Uterus (tissue), 2 donors: Measurements from ENCODE around the gene VAV1.

ENCODE experiments used
- CTCF ChIP-seq, 4 experiments: fragments of 200-600 bp in 2 of 4; fragments of 450-650 bp in 2 of 4; sonication (generic) in 2 of 4; IDR thresholded peaks; one replicate each; pipeline ENCODE4 v1.5.1; 2016 to 2019; ENCODE audit warnings: antibody characterized with exemption in 4 of 4, mild to moderate bottlenecking in 2 of 4, moderate library complexity in 1 of 4
- POLR2A ChIP-seq, 2 donors: fragments of 450-650 bp; IDR thresholded peaks; one replicate each; pipeline ENCODE4 v1.6.1; 2016; ENCODE audit warnings: antibody characterized with exemption in 2 of 2, mild to moderate bottlenecking in 1 of 2, moderate library complexity in 1 of 2

DNA sequence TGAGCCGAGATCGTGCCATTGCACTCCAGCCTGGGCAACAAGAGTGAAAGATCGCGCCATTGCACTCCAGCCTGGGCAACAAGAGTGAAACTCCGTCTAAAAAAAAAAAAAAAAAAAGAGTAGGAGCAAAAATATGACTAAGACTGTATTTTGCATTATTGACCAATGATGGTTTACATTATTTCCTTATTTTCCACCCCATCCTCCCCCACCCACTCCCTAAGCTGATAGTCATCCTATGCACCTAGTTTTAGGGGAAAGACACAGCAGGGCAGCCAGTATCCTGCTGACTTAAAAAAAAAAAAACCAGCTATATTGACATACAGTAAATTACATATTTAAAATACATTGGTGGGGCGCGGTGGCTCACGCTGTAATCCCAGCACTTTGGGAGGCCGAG is 25.1 kb downstream of the VAV1 start:
- TF ChIP-seq CTCF (IDR thresholded peaks at IDR 0.05) (no peak), POLR2A (IDR thresholded peaks at IDR 0.05) (no peak)
